T-helper 2 cell treated with Interferon-gamma antibody and Interleukin-4, amounts not matched to agents 5 μg/mL and 100 μg/mL, for 36 hours (primary cell): ENCODE results near the gene GNB1.
"Not testable (repeated sequence)": the region's sequence is repeated elsewhere in the genome, so short reads cannot be mapped to it uniquely, and the experiment has no call there.

Experiments
- DNase-seq: peaks from one replicate; pipeline ENCODE4 v3.0.0; 2021; ENCODE audit warnings: low spot score
- H3K27ac Mint-ChIP-seq: one replicate; pipeline ENCODE4 v1.8.0; 2021; ENCODE audit warnings: mild to moderate bottlenecking, mixed read lengths
- H3K27me3 Mint-ChIP-seq: one replicate; pipeline ENCODE4 v1.8.0; 2021; ENCODE audit warnings: low read depth, mixed read lengths
- H3K36me3 Mint-ChIP-seq: one replicate; pipeline ENCODE4 v1.8.0; 2021; ENCODE audit warnings: low read depth, mixed read lengths
- H3K4me1 Mint-ChIP-seq: one replicate; pipeline ENCODE4 v1.8.0; 2021; ENCODE audit warnings: low read depth, mixed read lengths
- H3K4me3 Mint-ChIP-seq: one replicate; pipeline ENCODE4 v1.8.0; 2022; ENCODE audit warnings: mild to moderate bottlenecking, moderate library complexity, mixed read lengths
- H3K9me3 Mint-ChIP-seq: one replicate; pipeline ENCODE4 v1.8.0; 2021; ENCODE audit warnings: mixed read lengths

The GNB1 gene

DNA sequence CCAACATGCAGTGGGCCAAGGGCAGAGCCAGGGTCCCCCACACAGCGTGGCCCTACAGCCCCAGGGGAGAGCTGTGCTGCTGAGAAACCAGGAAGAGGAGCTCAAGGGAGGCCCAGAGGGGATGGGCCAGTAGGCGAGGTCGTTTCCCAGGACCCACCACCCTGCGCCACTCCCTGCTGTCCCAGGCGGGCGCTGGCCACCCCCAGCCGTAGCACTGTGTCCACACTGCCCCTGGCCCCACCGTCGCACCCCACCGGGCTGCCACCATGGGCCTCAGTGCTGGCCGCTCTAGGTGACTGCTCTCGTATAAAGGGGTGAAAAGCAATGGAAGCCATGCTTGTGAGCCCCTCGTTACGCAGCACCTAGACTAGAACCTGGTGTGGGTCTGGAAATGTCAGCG, 135.0 kb downstream of the GNB1 start:
- Mint-ChIP-seq H3K4me1 (no peaks in the 10 kb centered on the region), H3K36me3 (peaks cover 7% of the 10 kb centered on the region), H3K27ac (no peak overlapping the region), H3K9me3 (no peaks in the 10 kb centered on the region), H3K27me3 (no peaks in the 10 kb centered on the region), H3K4me3 (no peak overlapping the region)
- DNase-seq = no peak

DNA sequence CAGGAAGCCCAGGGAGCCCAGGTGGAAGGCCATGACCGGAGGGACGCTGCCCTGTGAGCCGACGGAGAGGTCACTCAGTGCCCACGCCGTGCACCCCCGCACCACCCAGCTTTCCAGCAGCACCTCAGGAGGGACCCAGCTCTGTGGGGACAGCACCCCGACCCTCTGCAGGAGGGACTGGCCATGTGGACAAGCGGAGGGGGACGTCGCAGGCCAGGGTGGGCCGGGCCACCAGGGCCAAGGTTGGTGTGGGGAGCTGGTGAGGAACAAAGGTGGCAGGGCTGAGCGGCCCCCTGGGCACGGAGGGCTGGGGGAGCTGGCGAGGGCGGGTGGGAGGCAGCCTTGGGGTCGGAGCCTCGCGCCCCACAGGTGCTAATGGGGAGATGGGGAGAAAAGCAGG, 135.5 kb downstream of the GNB1 start:
- H3K27ac Mint-ChIP-seq = no peak overlapping the region
- H3K9me3 Mint-ChIP-seq = no peaks in the 10 kb centered on the region
- H3K4me1 Mint-ChIP-seq = no peaks in the 10 kb centered on the region
- peaks cover 7% of the 10 kb centered on the region for H3K36me3 Mint-ChIP-seq
- H3K4me3 Mint-ChIP-seq = no peak overlapping the region
- no peak for DNase-seq
- no peaks in the 10 kb centered on the region for H3K27me3 Mint-ChIP-seq

DNA sequence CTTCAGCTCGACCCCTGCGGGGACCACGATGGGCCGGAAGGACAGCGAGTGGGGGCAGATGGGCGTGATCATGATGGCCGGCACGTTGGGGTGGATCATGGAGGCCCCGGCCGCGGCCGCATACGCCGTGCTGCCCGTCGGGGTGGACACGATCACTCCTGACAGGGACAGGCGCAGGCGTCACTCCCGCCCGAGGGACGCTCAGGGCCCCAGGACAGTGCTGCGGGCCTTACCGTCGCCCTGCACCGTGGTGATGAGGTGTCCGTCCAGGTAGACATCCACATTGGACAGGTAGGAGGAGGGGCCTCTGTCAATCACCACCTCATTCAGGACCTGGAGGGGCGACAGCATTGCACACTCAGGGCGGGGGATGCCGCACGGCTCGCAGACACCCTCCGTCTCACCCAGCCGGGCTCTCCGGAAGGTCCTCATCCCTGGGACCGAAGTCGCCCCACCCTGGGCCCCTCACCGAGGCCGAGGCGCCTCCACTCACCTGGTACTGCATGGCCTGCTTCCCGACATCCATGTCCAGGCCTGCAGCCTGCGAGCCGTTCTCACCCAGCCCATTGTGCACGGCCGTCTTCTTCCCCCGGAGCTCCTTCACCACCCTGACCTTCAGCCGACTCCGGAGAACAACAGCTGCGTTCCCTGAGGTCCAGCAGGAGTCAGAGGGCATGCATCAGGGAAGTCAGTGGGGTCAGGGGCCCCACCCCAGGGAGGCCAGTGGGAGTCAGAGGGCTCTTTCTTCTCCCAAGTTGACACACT, 136.7 kb downstream of the GNB1 start:
- H3K4me3 Mint-ChIP-seq = no peak overlapping the region
- peaks cover 2% of the 10 kb centered on the region for H3K4me1 Mint-ChIP-seq
- no peak for DNase-seq
- H3K27me3 Mint-ChIP-seq = no peaks in the 10 kb centered on the region
- H3K27ac Mint-ChIP-seq = no peak overlapping the region
- no peaks in the 10 kb centered on the region for H3K9me3 Mint-ChIP-seq
- H3K36me3 Mint-ChIP-seq = peaks cover 7% of the 10 kb centered on the region

DNA sequence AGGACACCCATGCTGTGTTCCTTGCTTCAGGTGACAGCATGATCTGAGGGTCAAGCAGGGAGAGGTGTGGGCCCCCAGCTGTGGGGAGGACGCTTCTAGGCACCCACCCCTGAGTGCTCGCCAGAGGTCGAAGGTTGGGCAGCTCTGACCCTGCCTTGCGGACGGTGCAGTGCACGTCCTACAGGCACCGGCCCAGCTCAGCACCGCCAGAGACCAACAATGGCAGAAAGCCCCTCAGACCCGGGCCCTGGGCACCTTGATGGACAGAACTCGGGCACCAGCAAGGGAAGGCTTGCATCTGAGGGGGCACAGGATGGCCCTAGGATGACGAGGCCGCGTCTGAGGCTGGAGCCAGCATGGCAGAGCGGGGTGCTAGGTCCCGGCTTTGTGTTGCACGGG, 137.3 kb downstream of the GNB1 start:
- H3K36me3 Mint-ChIP-seq = peaks cover 7% of the 10 kb centered on the region
- no peak overlapping the region for H3K4me3 Mint-ChIP-seq
- no peaks in the 10 kb centered on the region for H3K9me3 Mint-ChIP-seq
- no peaks in the 10 kb centered on the region for H3K27me3 Mint-ChIP-seq
- no peak overlapping the region for H3K27ac Mint-ChIP-seq
- DNase-seq = no peak
- peaks cover 3% of the 10 kb centered on the region for H3K4me1 Mint-ChIP-seq

DNA sequence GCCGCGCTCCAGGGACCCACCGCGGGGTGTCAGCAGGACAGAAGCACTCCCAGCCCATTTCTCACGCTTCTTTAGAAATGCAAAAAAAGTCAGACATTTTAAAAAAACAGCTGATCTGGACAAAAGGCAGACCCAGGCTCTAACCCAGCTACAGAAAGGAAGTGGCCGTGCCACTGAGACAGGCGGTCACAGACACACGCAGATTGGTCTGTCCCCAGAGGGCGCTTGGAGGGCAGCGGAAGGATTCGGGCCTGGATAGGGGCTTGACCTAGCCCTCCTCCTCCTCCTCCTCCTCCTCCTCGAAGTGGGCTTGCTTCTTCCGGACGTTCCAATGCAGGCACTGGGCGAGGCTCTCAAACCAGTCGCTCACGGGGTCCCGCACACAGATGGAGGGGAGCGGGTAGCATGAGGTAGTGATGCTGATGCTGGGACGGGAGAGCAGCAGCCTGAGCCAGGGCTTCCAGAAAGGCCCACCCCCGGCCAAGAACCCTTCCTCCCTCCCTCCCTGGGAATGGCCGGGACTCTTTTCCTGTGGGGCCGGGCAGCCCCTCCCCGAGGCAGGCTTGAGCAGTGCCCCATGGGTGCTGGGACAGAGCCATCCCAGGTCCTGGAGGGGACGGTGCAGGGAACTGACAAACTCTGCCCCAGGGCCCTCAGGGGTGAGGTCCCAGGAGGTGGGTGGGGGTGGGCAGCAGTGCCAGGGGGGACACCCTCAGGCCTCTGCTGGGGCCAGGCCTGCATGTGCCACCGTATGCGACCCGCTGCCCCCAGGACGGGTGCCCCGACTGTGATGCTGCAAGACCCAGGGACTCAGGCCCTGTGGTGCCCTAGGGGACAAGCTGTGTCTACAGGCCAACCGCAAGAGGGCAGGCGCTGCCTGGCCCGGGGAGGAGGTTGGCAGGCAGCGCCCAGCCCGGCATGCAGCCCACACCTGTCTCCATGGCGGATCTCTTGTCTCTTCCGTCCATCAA, 138.0 kb downstream of the GNB1 start:
- H3K9me3 Mint-ChIP-seq = no peaks in the 10 kb centered on the region
- no peak overlapping the region for H3K27ac Mint-ChIP-seq
- DNase-seq = no peak
- peaks cover 7% of the 10 kb centered on the region for H3K36me3 Mint-ChIP-seq
- H3K4me3 Mint-ChIP-seq = no peak overlapping the region
- no peaks in the 10 kb centered on the region for H3K27me3 Mint-ChIP-seq
- H3K4me1 Mint-ChIP-seq = peaks cover 6% of the 10 kb centered on the region

DNA sequence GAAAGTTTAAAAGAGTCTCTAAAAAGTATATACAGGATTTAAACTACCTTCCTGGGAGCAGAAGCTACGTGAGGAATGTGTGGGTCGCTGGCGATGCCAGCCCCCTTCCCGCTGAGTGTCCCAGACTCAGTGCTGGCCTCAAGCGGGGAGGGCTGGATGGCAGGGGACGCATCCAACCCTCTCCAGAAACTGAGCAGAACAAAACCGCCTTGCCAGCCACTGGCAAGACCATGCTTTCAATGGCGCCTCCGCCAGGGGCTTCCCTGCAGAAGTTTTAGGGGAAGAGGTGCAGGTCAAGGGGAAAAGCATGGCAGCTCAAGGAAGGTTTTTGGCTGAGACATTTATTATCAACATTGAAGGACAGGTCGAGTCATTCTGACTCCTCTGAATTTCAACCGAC, 138.7 kb downstream of the GNB1 start:
- H3K4me1 Mint-ChIP-seq = peaks cover 6% of the 10 kb centered on the region
- no peak for DNase-seq
- no peaks in the 10 kb centered on the region for H3K9me3 Mint-ChIP-seq
- H3K4me3 Mint-ChIP-seq = no peak overlapping the region
- no peak overlapping the region for H3K27ac Mint-ChIP-seq
- no peaks in the 10 kb centered on the region for H3K27me3 Mint-ChIP-seq
- H3K36me3 Mint-ChIP-seq = peaks cover 7% of the 10 kb centered on the region

DNA sequence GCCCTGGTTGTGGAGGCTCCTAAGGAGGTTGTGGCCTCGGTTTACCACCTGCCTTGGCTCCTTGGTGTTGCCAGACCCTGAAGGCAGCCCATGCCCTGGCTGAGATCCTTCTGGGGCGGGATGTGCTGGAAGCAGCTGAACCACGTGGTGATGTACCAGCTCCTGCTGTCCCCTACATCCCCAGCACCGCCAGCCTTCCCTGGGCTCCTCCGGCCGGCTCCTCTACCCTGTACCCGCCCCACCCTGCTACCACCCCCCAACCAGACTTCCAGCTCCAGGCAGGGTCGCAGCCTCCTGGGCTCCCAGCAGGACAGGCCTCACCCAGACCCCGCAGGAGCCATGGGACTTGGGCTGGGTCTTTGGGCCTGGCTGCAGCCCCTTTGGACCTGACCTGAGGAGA, 140.9 kb downstream of the GNB1 start:
- H3K36me3 Mint-ChIP-seq, H3K4me1 Mint-ChIP-seq: not testable (repeated sequence)

DNA sequence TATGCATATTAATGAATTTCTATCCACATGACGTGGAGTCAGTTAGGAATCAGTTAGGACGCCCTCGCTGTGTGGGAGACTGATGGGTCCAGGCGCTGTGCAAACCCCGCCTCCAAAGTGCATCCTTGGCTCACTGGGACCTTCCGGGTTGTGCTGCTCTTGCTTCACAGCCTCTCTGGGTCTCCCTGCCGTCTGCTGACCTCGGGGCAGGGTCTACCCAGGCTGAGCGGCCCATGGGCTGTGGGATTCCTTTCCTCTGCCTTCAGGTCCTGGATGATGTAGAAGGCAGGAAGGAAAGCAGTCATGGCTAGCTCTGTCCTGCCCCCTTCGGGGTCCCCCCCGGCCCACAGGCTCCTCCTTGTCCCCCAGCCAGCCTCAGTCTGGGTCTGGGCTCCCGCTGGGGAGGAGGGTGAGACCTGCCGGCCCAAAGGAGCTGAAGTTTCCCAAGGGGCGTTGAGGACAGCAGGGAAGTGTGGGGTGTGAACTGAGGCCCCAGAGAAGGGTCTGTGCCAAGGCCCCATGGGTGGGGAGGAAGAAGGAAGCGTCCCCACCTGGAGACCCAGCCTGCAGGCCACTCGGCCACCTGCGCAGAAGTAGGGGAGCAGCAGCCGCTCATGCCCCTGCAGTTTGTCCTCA, 142.1 kb downstream of the GNB1 start:
- Mint-ChIP-seq H3K4me1 (peaks cover 6% of the 10 kb centered on the region), H3K27ac (no peak overlapping the region), H3K27me3 (no peaks in the 10 kb centered on the region), H3K36me3 (peaks cover 2% of the 10 kb centered on the region), H3K9me3 (no peaks in the 10 kb centered on the region), H3K4me3 (peak overlapping the region; percentile 62)
- DNase-seq = no peak

More for the DNA sequence above, 140.9 kb downstream of the GNB1 start:
- not testable (repeated sequence) for H3K4me3 Mint-ChIP-seq, DNase-seq, H3K27me3 Mint-ChIP-seq, H3K27ac Mint-ChIP-seq, H3K9me3 Mint-ChIP-seq

DNA sequence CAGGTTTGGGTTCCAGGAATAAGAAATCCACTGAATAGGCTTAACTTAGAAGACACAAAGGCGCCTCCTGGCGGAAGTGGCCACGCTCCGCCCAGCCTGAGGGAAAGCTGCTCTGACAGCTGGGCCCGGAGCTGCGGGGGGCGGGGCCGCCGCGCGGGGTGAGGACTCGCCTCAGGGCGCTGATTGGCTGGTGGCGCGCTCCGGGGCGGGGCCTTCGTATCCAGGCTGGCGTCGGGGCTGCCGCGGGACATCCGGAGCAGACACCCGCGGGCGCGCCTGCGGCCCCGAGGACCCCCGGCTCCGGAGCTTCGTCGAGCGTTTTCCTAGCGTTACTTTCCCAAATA, 144.3 kb downstream of the GNB1 start:
- not testable (repeated sequence) for H3K9me3 Mint-ChIP-seq, H3K27me3 Mint-ChIP-seq, H3K4me1 Mint-ChIP-seq, H3K36me3 Mint-ChIP-seq, H3K27ac Mint-ChIP-seq, DNase-seq
- H3K4me3 Mint-ChIP-seq = peak overlapping the region; percentile 40

DNA sequence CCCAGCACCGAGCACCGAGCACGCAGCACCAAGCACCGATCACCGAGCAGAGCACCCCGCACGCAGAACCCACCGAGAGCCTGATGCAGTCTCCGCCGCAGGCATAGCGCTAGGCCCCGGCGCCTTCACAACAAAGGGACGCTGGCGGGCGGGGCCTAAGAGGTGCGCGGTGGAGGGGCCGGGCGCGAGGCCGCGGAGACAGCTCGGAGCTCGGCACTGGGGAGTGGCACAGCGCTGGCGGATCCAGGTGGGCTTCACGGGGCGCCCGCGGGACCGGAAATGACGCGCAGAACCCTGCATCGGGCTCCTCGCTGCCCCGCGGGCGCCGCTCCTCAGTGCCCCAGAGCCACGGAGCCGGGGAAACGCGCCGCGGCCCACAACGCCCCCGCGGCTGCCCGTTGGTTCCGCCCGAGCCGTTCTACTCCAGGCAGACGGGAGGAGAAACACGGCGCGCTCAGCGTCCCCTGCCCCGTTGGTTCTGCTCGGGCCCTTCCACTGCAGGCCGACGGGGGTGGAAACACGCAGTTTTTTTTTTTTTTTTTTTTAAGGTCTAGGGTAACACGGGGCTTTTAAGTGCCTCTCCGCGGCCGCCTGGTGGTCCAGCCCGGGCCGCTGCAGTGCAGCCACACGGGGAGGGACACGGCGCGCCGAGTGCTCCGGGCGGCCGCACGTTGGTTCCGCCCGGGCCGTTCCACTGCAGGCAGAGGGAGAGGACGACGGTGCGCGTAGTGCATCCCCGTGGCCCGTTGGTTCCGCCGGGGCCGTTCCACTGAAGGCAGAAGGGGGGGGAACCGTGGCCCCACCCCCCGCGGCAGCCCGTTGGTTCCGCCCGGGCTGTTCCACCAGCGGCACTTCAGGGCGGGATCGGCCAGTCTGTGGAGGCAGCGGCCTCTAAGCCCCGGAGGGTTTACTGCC, 145.0 kb downstream of the GNB1 start:
- Mint-ChIP-seq H3K27ac (peak overlapping the region; percentile 75), H3K4me3 (peak overlapping the region; percentile 40)
- H3K9me3 Mint-ChIP-seq, H3K4me1 Mint-ChIP-seq, H3K27me3 Mint-ChIP-seq, H3K36me3 Mint-ChIP-seq: not testable (repeated sequence)
- peak; percentile 81 for DNase-seq

DNA sequence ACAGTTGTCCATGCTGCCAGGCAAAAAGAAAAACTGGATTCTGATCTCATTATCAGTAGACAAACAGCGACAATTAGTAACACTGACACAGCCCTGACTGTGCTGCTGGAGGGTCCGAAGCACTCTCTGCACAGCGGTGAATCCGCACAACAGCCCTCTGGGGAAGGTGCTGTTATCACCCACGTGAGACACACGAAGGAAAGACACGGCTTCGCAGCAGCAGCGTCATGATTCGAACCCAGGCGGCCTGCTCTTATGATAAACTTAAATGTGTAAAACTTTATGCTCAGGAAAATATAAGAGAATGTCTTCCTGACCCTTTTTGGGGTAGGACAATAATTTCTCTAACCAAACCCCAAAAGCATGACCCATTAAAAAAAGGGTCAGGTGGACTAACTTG, 148.4 kb downstream of the GNB1 start:
- H3K27me3 Mint-ChIP-seq, DNase-seq, H3K36me3 Mint-ChIP-seq, H3K9me3 Mint-ChIP-seq, H3K4me1 Mint-ChIP-seq, H3K4me3 Mint-ChIP-seq, H3K27ac Mint-ChIP-seq: not testable (repeated sequence)

DNA sequence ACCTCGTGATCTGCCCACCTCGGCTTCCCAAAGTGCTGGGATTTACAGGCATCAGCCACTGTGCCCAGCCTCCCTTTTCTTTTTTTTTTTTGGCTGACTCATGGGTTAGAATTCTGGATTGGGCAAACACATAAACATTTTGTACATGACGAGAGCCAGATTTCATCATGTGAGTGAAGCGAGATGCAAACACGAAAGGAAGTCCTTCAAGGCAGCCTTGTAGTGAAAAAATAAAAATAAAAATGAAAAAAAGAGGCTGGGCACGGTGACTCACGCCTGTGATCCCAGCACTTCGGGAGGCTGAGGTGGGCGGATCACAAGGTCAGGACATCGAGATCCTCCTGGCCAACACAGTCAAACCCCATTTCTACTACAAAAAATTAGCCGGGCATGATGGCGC, 149.9 kb downstream of the GNB1 start:
- not testable (repeated sequence) for H3K36me3 Mint-ChIP-seq, H3K9me3 Mint-ChIP-seq, H3K27ac Mint-ChIP-seq, H3K4me1 Mint-ChIP-seq, H3K27me3 Mint-ChIP-seq, DNase-seq, H3K4me3 Mint-ChIP-seq

DNA sequence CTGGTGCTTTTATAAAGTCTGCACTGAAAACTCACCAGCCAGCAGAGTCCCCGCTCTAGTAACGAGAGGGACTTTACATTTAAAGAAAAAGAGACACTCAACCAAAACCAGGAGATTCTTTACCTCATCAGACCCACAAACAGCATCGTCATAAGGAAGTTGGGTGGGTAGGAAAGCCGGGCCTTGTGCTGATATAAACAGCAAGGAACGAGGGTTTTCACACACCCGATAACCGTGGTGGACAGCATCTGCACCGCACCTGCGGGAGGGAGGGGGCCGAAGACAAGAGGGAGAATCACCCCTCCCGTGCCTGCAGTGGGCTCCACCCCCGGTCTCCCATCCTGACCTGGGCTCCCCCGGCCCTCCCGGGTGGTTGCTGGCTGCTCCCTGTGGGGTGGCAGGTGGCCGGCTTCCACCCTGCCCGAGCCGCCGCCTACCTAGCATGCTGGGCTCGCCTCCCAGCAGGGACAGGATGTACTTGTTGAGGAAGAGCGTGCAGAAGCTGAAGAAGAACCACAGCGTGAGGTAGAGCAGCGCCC, 152.0 kb downstream of the GNB1 start:
- not testable (repeated sequence) for H3K9me3 Mint-ChIP-seq, H3K4me1 Mint-ChIP-seq, H3K27ac Mint-ChIP-seq

More for the DNA sequence above, 152.0 kb downstream of the GNB1 start:
- not testable (repeated sequence) for H3K36me3 Mint-ChIP-seq, DNase-seq, H3K27me3 Mint-ChIP-seq, H3K4me3 Mint-ChIP-seq
